HCT116 (cell line): ENCODE measurements around the gene SEMA4D. TPM values are rescaled to one million over a fixed set of nuclear protein-coding genes. Genes with fewer than 3 reads are reported as not detected.

Experiments
- ATAC-seq: fragments of 200-7000 bp; cut with Tn5 transposase; 2 replicates; pipeline ENCODE4 v1.9.1; 2020; ENCODE audit warnings: mild to moderate bottlenecking, moderate library complexity
- BruUV-seq: library from RNA; stranded (reverse); fragments of 400-500 nt; replicated peaks from 2 replicates; lab custom pipeline; 2021; lab: Mats Ljungman, UMichigan
- CTCF ChIA-PET: fragments of 300-600 bp; sonication (Branson Sonifier 250); formaldehyde crosslinking; loops from one replicate; lab custom pipeline; 2021; ENCODE audit warnings: antibody characterized with exemption; lab: Charles Lee
- POLR2A ChIA-PET: fragments of 300-600, 350-600 bp; sonication (Branson Sonifier 250); formaldehyde crosslinking; loops from one replicate; lab custom pipeline; 2021; ENCODE audit warnings: antibody characterized with exemption; lab: Charles Lee
- RAD21 ChIA-PET, 2 experiments: fragments of 300-600 bp; sonication (Branson Sonifier 250); formaldehyde crosslinking; loops; one replicate each; lab custom pipeline; 2023; ENCODE audit warnings: low total read pairs in 2 of 2; ENCODE audit not compliant: uncharacterized antibody in 2 of 2, unreplicated experiment in 2 of 2, low non-redundant PET in 1 of 2; lab: Charles Lee
- DNase-seq: peaks from one replicate; pipeline ENCODE4 v3.0.0-alpha.2; 2010; ENCODE audit warnings: low read depth, low spot score
- H2AFZ ChIP-seq: fragments of 200-600 bp; shearing (Covaris generic), sonication (generic); 2 replicates; pipeline ENCODE4 v1.6.1; 2017; ENCODE audit warnings: low read depth, mixed run types, mixed read lengths, antibody characterized with exemption, low read length; ENCODE audit not compliant: poor library complexity, severe bottlenecking
- H3K27ac ChIP-seq: 2 replicates; pipeline ENCODE4 v1.5.1; 2012; ENCODE audit warnings: low read depth, low read length
- H3K27me3 ChIP-seq: fragments of 200-600 bp; sonication (generic); 2 replicates; pipeline ENCODE4 v1.6.1; 2016; ENCODE audit warnings: mixed run types, low read length, mixed read lengths; ENCODE audit not compliant: insufficient read depth
- H3K36me3 ChIP-seq, 2 experiments: fragments of 200-500 bp in 1 of 2; fragments of 200-600 bp in 1 of 2; sonication (Bioruptor generic) in 1 of 2; sonication (generic) in 1 of 2; 2 replicates each; pipeline versions ENCODE4 v1.5.1 to v1.6.1; 2014 to 2016; ENCODE audit warnings: low read length in 2 of 2, inconsistent platforms in 1 of 2, mixed read lengths in 1 of 2, mixed run types in 1 of 2; ENCODE audit not compliant: insufficient read depth in 2 of 2, control insufficient read depth in 1 of 2
- H3K4me1 ChIP-seq, 2 experiments: fragments of 200-600 bp in 1 of 2; sonication (generic) in 1 of 2; 2 replicates each; pipeline versions ENCODE4 v1.5.1 to v1.6.1; 2012 to 2017; ENCODE audit warnings: low read length in 2 of 2, inconsistent platforms in 1 of 2, mild to moderate bottlenecking in 1 of 2, mixed read lengths in 1 of 2, mixed run types in 1 of 2, moderate library complexity in 1 of 2; ENCODE audit not compliant: insufficient read depth in 2 of 2, control insufficient read depth in 1 of 2
- H3K4me2 ChIP-seq: fragments of 200-600 bp; sonication (generic); 2 replicates; pipeline ENCODE4 v1.6.1; 2017; ENCODE audit warnings: mixed run types, low read length, mixed read lengths
- H3K4me3 ChIP-seq, 2 experiments: fragments of 200-600 bp in 1 of 2; sonication (generic) in 1 of 2; replicated peaks in 1 of 2; 2 replicates each; pipeline ENCODE4 v1.5.1; 2011 to 2016; ENCODE audit warnings: low read length in 2 of 2, control low read depth in 1 of 2, low read depth in 1 of 2, mild to moderate bottlenecking in 1 of 2, mixed read lengths in 1 of 2, mixed run types in 1 of 2
- H3K79me2 ChIP-seq: fragments of 200-600 bp; sonication (generic); 2 replicates; pipeline ENCODE4 v1.6.1; 2017; ENCODE audit warnings: mild to moderate bottlenecking, mixed run types, low read length, moderate library complexity, mixed read lengths; ENCODE audit not compliant: insufficient read depth
- H3K9ac ChIP-seq: fragments of 200-600 bp; sonication (generic); 2 replicates; pipeline ENCODE4 v1.6.1; 2016; ENCODE audit warnings: low read length, mixed read lengths
- H3K9me2 ChIP-seq: fragments of 200-600 bp; sonication (generic), shearing (Covaris generic); 2 replicates; pipeline ENCODE4 v1.6.1; 2017; ENCODE audit warnings: mixed run types, mild to moderate bottlenecking, moderate library complexity; ENCODE audit not compliant: insufficient read depth
- H3K9me3 ChIP-seq, 2 experiments: fragments of 200-500 bp in 1 of 2; fragments of 200-600 bp in 1 of 2; sonication (Bioruptor generic) in 1 of 2; sonication (generic) in 1 of 2; 2 replicates each; pipeline ENCODE4 v1.6.1; 2014 to 2017; ENCODE audit warnings: low read length in 2 of 2, mixed read lengths in 2 of 2, inconsistent platforms in 1 of 2, low read depth in 1 of 2, mild to moderate bottlenecking in 1 of 2, mixed run types in 1 of 2, moderate library complexity in 1 of 2; ENCODE audit not compliant: control insufficient read depth in 1 of 2, insufficient read depth in 1 of 2
- H4K20me1 ChIP-seq: fragments of 200-600 bp; sonication (generic), shearing (Covaris generic); 2 replicates; pipeline ENCODE4 v1.6.1; 2017; ENCODE audit warnings: mixed run types, mild to moderate bottlenecking, moderate library complexity; ENCODE audit not compliant: insufficient read depth
- EGR1 ChIP-seq: IDR thresholded peaks from 2 replicates; pipeline ENCODE4 v1.6.1; 2012; ENCODE audit warnings: low read depth
- EZH2 ChIP-seq: fragments of 200-600 bp; sonication (generic); IDR thresholded peaks from 2 replicates; pipeline ENCODE4 v1.6.1; 2017; ENCODE audit warnings: antibody characterized with exemption, mixed run types
- EZH2phosphoT487 ChIP-seq: fragments of 200-600 bp; IDR thresholded peaks from 2 replicates; pipeline ENCODE4 v1.6.1; 2018; ENCODE audit warnings: antibody characterized with exemption, borderline replicate concordance
- JUND ChIP-seq: IDR thresholded peaks from 2 replicates; pipeline ENCODE4 v1.6.1; 2012
- POLR2AphosphoS5 ChIP-seq: IDR thresholded peaks from 2 replicates; pipeline ENCODE4 v1.6.1; 2011; ENCODE audit warnings: mild to moderate bottlenecking, low read depth, low read length, moderate library complexity
- SP1 ChIP-seq: IDR thresholded peaks from 2 replicates; pipeline ENCODE4 v1.6.1; 2012; ENCODE audit warnings: low read depth
- TCF7L2 ChIP-seq: IDR thresholded peaks from 2 replicates; pipeline ENCODE4 v1.7.0; 2011; ENCODE audit warnings: borderline replicate concordance, inconsistent platforms; ENCODE audit not compliant: insufficient read depth, insufficient read length; ENCODE audit errors: extremely low read depth
- YY1 ChIP-seq: IDR thresholded peaks from 2 replicates; pipeline ENCODE4 v1.6.1; 2011; ENCODE audit warnings: low read length, low read depth, moderate library complexity, mild to moderate bottlenecking; ENCODE audit not compliant: insufficient replicate concordance; ENCODE audit errors: extremely low read depth
- intact Hi-C: fragments of 100-400 bp; cut with micrococcal nuclease; formaldehyde crosslinking; loops from 2 replicates; pipeline ENCODE4 v1.10.0; 2022
- total RNA-seq: library from RNA; stranded (reverse); gene quantifications from one replicate; pipeline ENCODE4 v1.2.1, GENCODE V29; 2021; ENCODE audit not compliant: unreplicated experiment
- TF ChIP-seq, protein P1 (sequence below), 3 experiments: fragments of 200-600 bp in 1 of 3; sonication (generic) in 1 of 3; IDR thresholded peaks in 2 of 3; conservative IDR thresholded peaks in 1 of 3; 2 replicates each; pipeline ENCODE4 v1.5.1; 2012 to 2017; ENCODE audit warnings: low read depth in 2 of 3, low read length in 2 of 3, antibody characterized with exemption in 1 of 3, borderline replicate concordance in 1 of 3, control low read depth in 1 of 3, mild to moderate bottlenecking in 1 of 3, mixed read lengths in 1 of 3, mixed run types in 1 of 3, moderate library complexity in 1 of 3; ENCODE audit not compliant: insufficient read depth in 1 of 3

Gene SEMA4D
- total RNA-seq, 1 experiment from 2014 or later = 32.0 TPM

DNA sequence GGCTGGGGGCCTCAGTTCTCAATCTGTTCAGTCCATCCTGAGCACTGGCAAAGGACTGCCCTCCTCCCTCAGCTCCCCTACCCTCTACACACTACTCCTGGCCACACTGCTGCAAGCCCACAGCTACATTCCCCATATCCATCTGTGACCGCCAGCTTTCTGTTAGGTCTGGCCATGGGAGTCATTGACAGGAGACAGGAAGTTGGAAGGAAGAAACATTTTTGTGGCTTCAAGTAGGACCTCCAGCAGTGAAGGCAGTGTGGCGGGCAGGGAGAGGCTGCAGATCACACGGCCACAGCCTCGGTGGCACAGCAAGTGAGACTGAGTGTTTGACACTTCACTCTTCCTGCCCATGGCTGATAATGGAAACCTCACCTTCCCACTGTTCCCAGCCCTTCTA lies 123.7 kb downstream of the SEMA4D start:
- Histone ChIP-seq H3K36me3 (peaks cover 0 to 3% of the 10 kb centered on the region in 2 experiments; a peak in 2 of 4 replicates), H3K9ac (no peak overlapping the region), H3K9me2 (no peaks in the 10 kb centered on the region), H3K79me2 (no peaks in the 10 kb centered on the region), H3K4me1 (no peaks in the 10 kb centered on the region), H3K27me3 (no peaks in the 10 kb centered on the region), H3K27ac (no peak overlapping the region), H3K4me3 (no peak overlapping the region), H3K4me2 (no peak overlapping the region), H4K20me1 (no peaks in the 10 kb centered on the region), H2AFZ (no peak overlapping the region), H3K9me3 (no peaks in the 10 kb centered on the region)
- no peak for ATAC-seq
- TF ChIP-seq SP1 (no peak), YY1 (no peak), POLR2AphosphoS5 (no peak), TCF7L2 (no peak)
- TF ChIP-seq, protein P1, sequence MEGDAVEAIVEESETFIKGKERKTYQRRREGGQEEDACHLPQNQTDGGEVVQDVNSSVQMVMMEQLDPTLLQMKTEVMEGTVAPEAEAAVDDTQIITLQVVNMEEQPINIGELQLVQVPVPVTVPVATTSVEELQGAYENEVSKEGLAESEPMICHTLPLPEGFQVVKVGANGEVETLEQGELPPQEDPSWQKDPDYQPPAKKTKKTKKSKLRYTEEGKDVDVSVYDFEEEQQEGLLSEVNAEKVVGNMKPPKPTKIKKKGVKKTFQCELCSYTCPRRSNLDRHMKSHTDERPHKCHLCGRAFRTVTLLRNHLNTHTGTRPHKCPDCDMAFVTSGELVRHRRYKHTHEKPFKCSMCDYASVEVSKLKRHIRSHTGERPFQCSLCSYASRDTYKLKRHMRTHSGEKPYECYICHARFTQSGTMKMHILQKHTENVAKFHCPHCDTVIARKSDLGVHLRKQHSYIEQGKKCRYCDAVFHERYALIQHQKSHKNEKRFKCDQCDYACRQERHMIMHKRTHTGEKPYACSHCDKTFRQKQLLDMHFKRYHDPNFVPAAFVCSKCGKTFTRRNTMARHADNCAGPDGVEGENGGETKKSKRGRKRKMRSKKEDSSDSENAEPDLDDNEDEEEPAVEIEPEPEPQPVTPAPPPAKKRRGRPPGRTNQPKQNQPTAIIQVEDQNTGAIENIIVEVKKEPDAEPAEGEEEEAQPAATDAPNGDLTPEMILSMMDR (IDR thresholded peaks at IDR 0.05 in 2 of 3, conservative IDR thresholded peaks at IDR 0.05 in 1 of 3; ENCODE audit: borderline replicate concordance in 1 of 3, insufficient read depth in 1 of 3, low read depth in 2 of 3, low read length in 2 of 3) = no peak
- ChIA-PET RAD21 (no interaction called here), CTCF (interaction anchor here (1.8 kb wide), 1 partner anchor 174 kb away, joined by 6 read pairs; no protein-coding TSS in a partner anchor), POLR2A (no interaction called here)
- no TSS peak for BruUV-seq
- no peak for DNase-seq
- intact Hi-C loops = no loop called here

- RAD21 ChIA-PET = no interaction called here
- Histone ChIP-seq H3K79me2 (no peaks in the 10 kb centered on the region), H3K4me3 (no peak overlapping the region), H3K4me1 (no peaks in the 10 kb centered on the region), H3K9ac (no peak overlapping the region), H3K27ac (no peak overlapping the region), H3K9me3 (no peaks in the 10 kb centered on the region), H4K20me1 (no peaks in the 10 kb centered on the region), H2AFZ (no peak overlapping the region), H3K9me2 (no peaks in the 10 kb centered on the region), H3K4me2 (no peak overlapping the region), H3K27me3 (no peaks in the 10 kb centered on the region), H3K36me3 (peaks cover 0 to 2% of the 10 kb centered on the region in 2 experiments; a peak in 1 of 4 replicates)
- POLR2A ChIA-PET = no interaction called here
- TF ChIP-seq JUND (no peak), EZH2phosphoT487 (no peak), EGR1 (no peak), EZH2 (no peak)
- CTCF ChIA-PET = no interaction called here
- intact Hi-C loops = no loop called here
- no peak for DNase-seq
- 0 out of 2 replicates have a peak, but pooled peaks have one; percentile 5 for ATAC-seq
- BruUV-seq = no TSS peak
Measured at GRCh38 chr9:89372979-89373378, 124.9 kb downstream of the SEMA4D start.
